Measurements from ENCODE around the gene CMTM7. TPM values are rescaled to one million over a fixed set of nuclear protein-coding genes. Genes with fewer than 3 reads are reported as not detected.

CMTM7 gene
- total RNA-seq, 1 donor from 2014 or later, result 5.0 TPM

- ATAC-seq (peak; percentile 14), DNase-seq (ENCODE audit: missing footprints) (no peak)
- intact Hi-C loops (cut with DNase I), result no loop called here
These were observed 15.1 kb downstream of the CMTM7 start for GRCh38 chr3:32406486-32407408.

DNA sequence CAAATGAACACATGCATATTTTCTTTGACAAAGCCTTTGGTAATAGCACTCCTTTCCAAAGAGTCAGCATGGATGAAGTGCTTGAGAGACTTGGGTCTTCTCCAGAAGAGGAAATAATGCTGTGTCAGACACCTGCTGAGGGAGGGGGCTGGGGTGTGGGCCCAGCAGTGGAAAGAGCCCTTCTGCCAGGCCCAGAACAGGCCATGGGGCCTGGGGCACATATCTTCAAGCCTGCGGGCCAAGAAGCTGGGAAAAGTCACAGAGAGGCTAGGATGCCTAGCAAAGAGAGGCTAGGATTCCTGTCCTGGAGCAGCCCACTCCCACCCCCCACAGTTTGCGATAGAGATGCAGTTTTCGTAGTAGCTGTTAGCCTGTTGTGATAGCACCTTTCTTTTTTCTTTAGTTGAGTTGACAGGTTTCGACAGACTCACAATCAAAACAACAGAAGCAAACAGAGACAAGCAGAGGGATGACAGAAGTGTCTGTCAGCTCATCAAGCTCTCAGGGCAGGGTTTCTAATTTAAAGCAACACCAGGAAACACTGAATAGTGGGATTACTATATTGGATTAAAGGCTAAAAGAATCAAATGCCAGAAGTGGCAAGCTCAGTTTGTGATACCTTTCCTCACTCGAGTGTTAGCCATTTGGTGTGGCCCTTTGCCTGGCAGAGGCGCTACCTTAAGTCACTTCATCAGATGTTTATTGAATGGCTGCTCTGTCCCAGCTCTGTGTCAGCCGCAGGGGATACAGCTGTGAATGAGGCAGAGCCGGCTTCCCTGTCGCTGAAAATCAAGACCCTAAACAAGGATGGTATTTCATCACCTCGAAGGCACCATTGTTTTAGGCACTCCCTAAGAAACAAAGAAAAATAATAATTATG, 19.0 kb downstream of the CMTM7 start:
- ATAC-seq, result no peak
- intact Hi-C loops (cut with DNase I), result no loop called here
- no peak for DNase-seq (ENCODE audit: missing footprints)

DNA sequence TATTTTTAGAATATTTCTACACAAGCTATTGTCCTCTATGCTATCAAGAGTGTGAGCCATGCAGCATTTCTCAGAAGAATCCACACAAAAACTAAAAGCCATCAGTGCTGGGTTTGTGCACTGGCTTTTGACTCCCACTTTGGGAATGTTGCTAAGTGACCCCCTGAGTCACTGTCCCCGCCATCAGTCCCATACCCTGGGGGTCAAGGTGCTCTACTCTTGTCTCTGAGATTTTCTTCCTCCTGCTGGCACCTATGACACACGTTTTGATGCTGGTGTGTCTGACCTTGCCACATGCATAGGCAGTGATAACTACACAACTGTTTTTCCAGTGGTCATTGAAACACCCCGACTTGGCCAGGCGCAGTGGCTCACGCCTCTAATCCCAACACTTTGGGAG, 19.8 kb downstream of the CMTM7 start:
- intact Hi-C loops (cut with DNase I), result no loop called here
- no peak for DNase-seq (ENCODE audit: missing footprints)
- ATAC-seq, result no peak

DNA sequence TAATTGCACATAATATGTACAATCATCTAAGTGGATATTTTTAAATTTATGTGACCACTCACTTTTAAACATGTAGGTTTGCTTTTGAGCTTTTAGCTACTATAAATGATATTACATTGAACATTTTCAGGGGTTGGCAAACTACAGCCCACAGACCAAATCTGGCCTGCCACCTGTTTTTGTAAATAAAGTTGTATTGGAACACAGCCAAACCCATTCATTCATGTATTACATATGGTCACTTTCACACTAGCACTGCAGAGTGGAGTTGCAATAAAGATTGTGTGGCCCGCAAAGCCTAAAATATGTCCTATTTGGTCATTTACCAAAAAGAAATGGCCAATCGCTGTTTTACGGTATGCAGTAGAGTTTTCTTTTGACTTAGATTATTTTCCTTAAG, 21.2 kb downstream of the CMTM7 start:
- intact Hi-C loops (cut with DNase I), result no loop called here
- no peak for DNase-seq (ENCODE audit: missing footprints)
- no peak for ATAC-seq

- DNase-seq (ENCODE audit: missing footprints) (no peak), ATAC-seq (no peak)
- intact Hi-C loops (cut with DNase I), result no loop called here
These were observed 22.3 kb downstream of the CMTM7 start for GRCh38 chr3:32413845-32414521.

DNA sequence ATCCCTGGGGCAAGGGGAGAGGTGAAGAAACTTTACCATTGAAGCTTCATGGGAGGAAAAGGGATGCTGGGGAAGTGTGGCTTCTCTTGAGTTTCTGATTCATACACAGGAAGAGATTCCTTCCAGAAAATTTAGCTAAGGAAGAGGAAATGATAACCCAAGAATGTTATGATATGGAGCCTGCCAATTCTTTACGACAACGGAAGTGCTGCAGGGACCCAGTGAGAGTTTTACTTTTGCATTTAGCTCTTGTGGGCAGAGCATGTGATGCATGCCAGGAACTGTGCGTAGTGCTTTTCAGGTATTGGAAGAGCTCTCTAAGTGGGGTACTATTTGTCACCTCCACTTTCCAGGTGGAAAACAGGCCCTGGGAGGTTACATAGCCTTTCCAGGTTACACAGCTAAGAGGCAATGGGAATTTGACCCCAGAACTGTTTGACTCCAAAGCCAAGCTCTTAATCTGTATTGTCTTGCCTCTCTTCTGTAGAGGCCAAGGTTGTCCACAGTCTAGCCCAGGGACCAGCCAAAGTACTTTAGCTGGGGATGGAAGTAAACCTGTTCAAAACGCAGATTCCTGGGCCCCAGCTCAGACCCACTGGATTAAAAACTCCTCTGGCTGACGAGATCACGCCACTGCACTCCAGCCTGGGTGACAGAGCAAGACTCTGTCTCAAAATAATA, 23.0 kb downstream of the CMTM7 start:
- no peak for DNase-seq (ENCODE audit: missing footprints)
- intact Hi-C loops (cut with DNase I), result no loop called here
- peak; percentile 52 for ATAC-seq

- ATAC-seq (no peak), DNase-seq (ENCODE audit: missing footprints) (no peak)
- intact Hi-C loops (cut with DNase I), result no loop called here
These were observed 28.1 kb downstream of the CMTM7 start for GRCh38 chr3:32419742-32420125.

DNA sequence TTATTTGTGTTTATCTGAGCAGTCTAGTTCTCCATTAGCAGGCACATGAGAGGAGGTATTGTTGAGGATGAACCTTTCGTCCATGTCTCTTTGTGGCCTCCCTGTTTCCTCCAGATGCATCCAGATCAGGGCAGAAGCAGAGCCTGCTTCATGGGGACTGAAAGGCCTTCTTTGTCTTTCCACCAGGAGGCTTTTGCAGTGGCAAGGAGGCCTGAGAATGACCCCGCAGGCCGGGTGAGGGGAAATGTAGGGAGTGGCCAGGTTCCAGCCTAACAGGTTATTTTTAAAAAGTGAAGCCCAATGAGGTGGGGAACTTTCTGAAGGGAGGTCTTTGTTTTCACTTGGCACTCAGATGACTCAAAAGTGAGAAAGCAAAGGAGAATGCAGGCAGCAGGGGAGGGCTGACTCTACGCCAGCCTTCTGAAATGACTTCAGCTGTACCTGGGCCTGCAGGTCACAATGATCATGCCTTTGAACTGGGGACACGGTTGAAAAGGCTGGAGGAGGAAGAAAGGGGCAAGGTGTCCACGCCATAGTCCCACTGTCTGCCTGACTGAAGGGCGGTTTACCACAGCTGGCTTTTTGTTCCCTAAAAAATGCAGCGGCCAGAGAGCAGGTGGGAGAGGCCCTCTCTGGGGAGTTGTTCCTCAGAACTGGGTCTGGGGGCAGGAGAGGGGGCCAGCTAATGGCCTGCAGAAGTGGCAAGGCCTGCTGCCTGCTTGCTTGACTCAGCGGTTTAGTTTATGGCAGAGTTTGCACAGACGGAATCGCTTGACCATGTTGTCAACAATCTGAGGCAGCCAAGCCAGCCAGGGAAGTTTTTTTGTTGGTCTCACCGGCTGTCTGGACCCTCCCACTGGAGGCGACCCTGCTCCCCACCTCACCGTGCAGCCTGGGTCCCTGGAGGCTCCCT, 28.7 kb downstream of the CMTM7 start:
- ATAC-seq, result no peak
- DNase-seq (ENCODE audit: missing footprints), result no peak
- intact Hi-C loops (cut with DNase I), result no loop called here

DNA sequence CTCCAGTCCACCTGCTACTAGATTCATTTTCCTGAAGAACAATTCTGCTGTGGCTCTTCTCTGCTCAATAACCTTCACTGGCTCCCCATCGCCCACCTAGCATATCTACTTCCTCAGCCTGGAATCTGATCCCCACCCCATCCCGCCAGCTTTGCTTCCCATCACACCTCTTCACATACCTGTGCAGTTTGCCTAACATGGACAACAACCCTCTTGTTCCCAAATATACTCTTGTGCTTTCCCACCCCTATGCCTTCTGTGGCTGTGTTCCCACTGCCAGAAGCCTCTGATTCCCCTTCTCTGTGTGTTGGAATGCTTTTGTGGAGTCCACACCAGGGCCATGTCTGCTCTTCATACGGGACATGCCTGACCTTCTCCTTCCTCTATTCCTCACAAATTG, 29.5 kb downstream of the CMTM7 start:
- intact Hi-C loops (cut with DNase I), result no loop called here
- ATAC-seq (no peak), DNase-seq (ENCODE audit: missing footprints) (no peak)

DNA sequence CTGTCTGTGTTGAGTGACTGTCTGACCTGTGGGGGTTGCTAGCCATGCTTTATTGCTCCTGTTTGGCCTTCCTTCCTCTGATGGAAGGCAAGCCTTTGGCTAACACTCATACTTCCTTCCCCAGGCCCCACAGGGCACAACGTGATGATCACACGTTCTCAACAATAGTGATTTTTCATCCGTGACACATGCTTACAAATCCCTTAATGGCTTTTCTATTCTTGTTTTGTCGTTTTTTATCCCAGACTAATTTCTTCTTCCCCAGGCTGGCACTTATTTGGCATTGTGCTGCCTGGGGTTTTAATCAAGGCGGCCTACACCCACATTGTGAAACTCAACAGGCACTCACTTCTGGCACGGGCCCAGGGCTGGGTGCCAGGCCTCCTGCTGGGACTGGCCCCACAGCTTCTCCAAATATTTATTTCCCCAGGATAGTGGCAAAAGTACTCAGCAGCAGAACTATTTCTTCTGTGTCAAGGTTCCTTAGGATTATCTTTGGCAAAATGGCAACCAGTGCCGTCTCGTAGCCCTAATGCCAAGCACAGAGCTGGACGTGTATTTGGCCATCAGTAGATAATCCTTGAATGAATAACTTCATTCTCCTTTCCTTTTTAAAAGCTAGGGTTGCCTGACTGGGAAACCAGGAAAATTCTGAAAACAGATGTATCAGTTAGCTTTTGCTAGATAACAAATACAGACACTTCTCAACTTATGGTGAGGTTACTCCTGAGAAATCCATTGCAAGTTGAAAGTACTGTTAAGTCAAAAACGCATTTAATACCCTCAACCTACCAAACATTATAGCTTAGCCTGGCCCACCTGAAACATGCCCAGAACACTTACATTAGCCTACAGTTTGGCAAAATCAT, 30.6 kb downstream of the CMTM7 start:
- intact Hi-C loops (cut with DNase I), result no loop called here
- DNase-seq (ENCODE audit: missing footprints), result peak; percentile 93
- ATAC-seq, result peak; percentile 89

- DNase-seq (ENCODE audit: missing footprints), result no peak
- no peak for ATAC-seq
- intact Hi-C loops (cut with DNase I), result no loop called here
These were observed 31.3 kb downstream of the CMTM7 start for GRCh38 chr3:32422943-32423342.

GRCh38 chr3:32423534-32423933, 31.9 kb downstream of the CMTM7 start:
- intact Hi-C loops (cut with DNase I), result no loop called here
- ATAC-seq, result no peak
- DNase-seq (ENCODE audit: missing footprints), result no peak

- ATAC-seq (no peak), DNase-seq (ENCODE audit: missing footprints) (no peak)
- intact Hi-C loops (cut with DNase I), result no loop called here
These were observed 32.4 kb downstream of the CMTM7 start for GRCh38 chr3:32423956-32424557.

DNA sequence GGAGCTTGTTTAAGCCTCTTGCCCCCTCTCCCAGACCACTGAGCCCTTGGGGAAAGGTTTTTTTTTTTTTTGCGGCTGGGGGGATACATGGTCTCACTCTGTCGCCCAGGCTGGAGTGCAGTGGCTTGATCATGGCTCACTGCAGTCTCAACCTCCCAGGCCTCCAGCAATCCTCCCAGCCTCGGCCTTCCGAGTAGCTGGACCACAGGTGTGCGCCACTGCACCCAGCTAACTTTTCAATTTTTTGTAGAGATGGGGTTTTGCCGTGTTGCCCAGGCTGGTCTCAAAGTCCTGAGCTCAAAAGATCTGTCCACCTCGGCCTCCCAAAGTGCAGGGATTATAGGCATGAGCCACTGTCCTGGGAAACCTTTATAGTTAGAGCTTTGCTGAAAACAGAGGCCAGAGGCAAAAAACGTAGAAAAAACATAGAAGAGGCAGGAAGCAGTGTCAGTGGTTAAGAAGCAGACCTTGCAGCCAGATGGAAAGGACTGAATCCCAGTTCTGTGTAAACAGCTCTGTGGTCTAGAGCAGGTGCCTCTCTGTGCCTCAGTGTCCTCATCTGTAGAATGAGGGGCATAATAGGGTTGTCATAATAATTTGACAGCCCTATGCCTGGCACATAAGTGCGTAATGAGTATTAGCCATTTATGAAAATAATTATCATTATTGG, 33.1 kb downstream of the CMTM7 start:
- ATAC-seq (no peak), DNase-seq (ENCODE audit: missing footprints) (no peak)
- intact Hi-C loops (cut with DNase I), result no loop called here

DNA sequence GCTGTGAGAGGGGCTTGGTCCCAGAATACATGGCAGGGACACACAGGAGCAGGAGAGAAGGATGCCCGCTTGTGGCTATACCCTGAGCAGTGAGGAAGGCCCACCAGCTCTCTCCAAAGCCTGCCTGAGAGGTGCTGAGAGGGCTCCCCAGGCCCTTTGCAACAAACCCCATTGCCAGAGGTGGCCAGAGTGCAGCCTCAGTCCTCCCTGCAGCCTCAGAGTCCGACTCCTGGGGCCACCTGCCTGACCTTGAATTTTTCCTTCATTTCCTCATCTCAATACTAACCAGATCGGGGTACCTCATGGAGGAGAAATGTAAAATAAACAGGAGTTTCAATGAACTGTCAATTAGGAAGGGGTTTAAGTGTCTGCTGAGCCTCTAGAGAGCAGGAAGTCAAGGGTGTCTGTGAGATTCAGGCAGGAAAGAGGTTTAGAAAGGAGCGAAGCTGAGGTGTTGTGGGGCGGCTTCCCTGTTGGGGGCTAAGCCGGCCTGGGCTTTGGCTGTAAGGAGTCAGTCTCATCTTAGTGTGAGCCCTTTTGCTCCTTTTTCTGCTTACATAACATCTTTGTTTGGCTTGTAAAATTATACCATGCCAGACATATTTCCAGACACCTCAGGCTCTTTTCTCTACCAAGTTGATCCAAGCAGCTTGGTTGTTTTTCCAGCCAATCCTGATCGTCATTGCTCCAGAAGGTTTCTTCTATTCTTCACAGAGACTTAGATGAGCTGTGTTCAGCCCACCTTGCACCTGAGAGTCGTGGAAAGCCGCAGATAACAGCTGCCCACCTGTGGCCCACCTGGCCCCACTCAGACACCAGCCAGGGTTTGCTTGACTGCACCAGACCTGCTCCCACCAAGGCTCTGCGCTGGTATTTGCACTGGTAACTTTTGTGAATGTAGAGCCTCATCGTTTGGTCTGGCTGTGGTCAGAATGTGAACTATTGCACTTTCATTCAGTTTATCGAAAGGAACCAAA, 36.7 kb downstream of the CMTM7 start:
- ATAC-seq (no peak), DNase-seq (ENCODE audit: missing footprints) (no peak)
- intact Hi-C loops (cut with DNase I), result no loop called here

All from Right ventricle myocardium inferior (tissue), 1 donor.